K562 (cell line): Measurements from ENCODE around the gene CAGE1. TPM values are rescaled to one million over a fixed set of nuclear protein-coding genes. Genes with fewer than 3 reads are reported as not detected.

ENCODE experiments used
- BMI1 ChIP-seq: fragments of 150-350 bp; IDR thresholded peaks from 2 replicates; pipeline ENCODE4 v1.6.1; 2014; ENCODE audit warnings: low read length
- HDAC2 ChIP-seq: fragments of 450-650 bp; IDR thresholded peaks from 2 replicates; pipeline ENCODE4 v1.6.1; 2016; ENCODE audit warnings: mild to moderate bottlenecking
- HDAC3 ChIP-seq: fragments of 450-650 bp; IDR thresholded peaks from 2 replicates; pipeline ENCODE4 v1.6.1; 2018; ENCODE audit warnings: borderline replicate concordance, mild to moderate bottlenecking, moderate library complexity; ENCODE audit not compliant: partially characterized antibody
- HDAC8 ChIP-seq: fragments of 450-650 bp; IDR thresholded peaks from 2 replicates; pipeline ENCODE4 v1.6.1; 2016; ENCODE audit warnings: mild to moderate bottlenecking, missing genetic modification characterization, moderate library complexity, missing compliant biosample characterization
- POLR3A ChIP-seq: IDR thresholded peaks from 2 replicates; pipeline ENCODE4 v1.6.1; 2011; ENCODE audit warnings: borderline replicate concordance, mild to moderate bottlenecking, moderate library complexity; ENCODE audit not compliant: insufficient read length, insufficient read depth; ENCODE audit errors: extremely low read depth
- RBM17 ChIP-seq: fragments of 200-400 bp; formaldehyde crosslinking; IDR thresholded peaks from 2 replicates; pipeline ENCODE4 v1.6.1; 2017; ENCODE audit warnings: low read depth, mild to moderate bottlenecking, low read length, borderline replicate concordance
- RBM22 ChIP-seq: fragments of 200-400 bp; formaldehyde crosslinking; IDR thresholded peaks from 2 replicates; pipeline ENCODE4 v1.6.1; 2018; ENCODE audit warnings: low read length, low read depth; ENCODE audit not compliant: poor library complexity, severe bottlenecking
- ZNF143 ChIP-seq: sonication (generic); formaldehyde crosslinking; IDR thresholded peaks from 2 replicates; pipeline ENCODE4 v1.9.0; 2022; ENCODE audit warnings: mild to moderate bottlenecking, missing genetic modification reagents
- ZNF584 ChIP-seq: fragments of 200-800 bp; sonication (Bioruptor generic); IDR thresholded peaks from 2 replicates; pipeline ENCODE4 v1.6.1; 2016; ENCODE audit warnings: low read depth, mild to moderate bottlenecking, missing genetic modification characterization, missing compliant biosample characterization
- polyA plus RNA-seq, 8 experiments: library from polyadenylated mRNA; depleted of rRNA in 4 of 8; stranded (reverse) in 5 of 8; unstranded in 3 of 8; fragments of >200 nt; fragmentation: Nextera tagmentation in 2 of 8; fragmentation: Illumina TruSeq in 1 of 8; extraction: Ambion mirVana in 2 of 8; extraction: Trizol in 1 of 8; gene quantifications; 2 replicates each; pipeline versions ENCODE4 v1.2.1 to v1.2.3, GENCODE V29; 2011 to 2014; ENCODE audit warnings: inconsistent platforms in 1 of 8, missing spikeins in 1 of 8
- total RNA-seq, 7 experiments: library from RNA; depleted of rRNA in 6 of 7; stranded (reverse); fragments of >200 nt in 6 of 7; fragmentation: Illumina TruSeq in 2 of 7; extraction: Trizol in 2 of 7; gene quantifications; 2 replicates each; pipeline versions ENCODE4 v1.2.1 to v1.2.3, GENCODE V29; 2011 to 2021; ENCODE audit warnings: low replicate concordance in 1 of 7
- TF ChIP-seq, protein P1 (sequence below): fragments of 250-450 bp; sonication (Bioruptor Pico); IDR thresholded peaks from 2 replicates; pipeline ENCODE4 v1.5.0; 2021
- TF ChIP-seq, protein P2 (sequence below), 2 experiments: fragments of 450-650 bp; conservative IDR thresholded peaks; 2 replicates each; pipeline ENCODE4 v1.6.1; 2017; ENCODE audit warnings: mild to moderate bottlenecking in 2 of 2, moderate library complexity in 2 of 2

Gene CAGE1
- total and polyA plus RNA-seq, 9 of the 15 experiments (the other 6 are each of a cell fraction or from before 2014, with no cell fraction given): 0.13 to 0.33 (median 0.18) TPM; not detected in 4

DNA sequence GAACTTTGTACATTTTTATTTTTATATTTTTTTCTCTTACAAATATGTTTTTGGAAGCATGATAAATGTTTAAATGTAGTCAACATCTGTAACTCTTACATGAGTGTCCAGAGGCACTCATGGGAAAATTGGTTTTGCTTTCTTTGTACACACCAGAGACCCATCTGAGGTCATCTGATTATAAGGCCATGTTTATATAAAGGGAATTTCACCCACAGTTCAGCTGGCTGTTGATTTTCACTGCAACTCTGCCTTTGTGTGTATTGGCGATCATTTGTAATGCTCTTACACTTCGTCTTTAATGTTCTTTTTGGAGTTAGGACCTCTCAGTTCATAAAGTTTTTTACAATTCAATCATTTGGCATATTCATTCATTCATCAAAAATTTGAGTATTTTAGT lies 28.1 kb upstream of the CAGE1 start (continued):
- TF ChIP-seq ZNF584 (no peak), HDAC8 (tag) (no peak), HDAC3 (no peak), RBM17 (no peak), ZNF143 (CRISPR knock-in tag) (no peak), HDAC2 (no peak), RBM22 (no peak), BMI1 (no peak), POLR3A (no peak)
- TF ChIP-seq, protein P1, sequence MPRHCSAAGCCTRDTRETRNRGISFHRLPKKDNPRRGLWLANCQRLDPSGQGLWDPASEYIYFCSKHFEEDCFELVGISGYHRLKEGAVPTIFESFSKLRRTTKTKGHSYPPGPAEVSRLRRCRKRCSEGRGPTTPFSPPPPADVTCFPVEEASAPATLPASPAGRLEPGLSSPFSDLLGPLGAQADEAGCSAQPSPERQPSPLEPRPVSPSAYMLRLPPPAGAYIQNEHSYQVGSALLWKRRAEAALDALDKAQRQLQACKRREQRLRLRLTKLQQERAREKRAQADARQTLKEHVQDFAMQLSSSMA (CRISPR knock-in tag): no peak
- TF ChIP-seq, protein P2, sequence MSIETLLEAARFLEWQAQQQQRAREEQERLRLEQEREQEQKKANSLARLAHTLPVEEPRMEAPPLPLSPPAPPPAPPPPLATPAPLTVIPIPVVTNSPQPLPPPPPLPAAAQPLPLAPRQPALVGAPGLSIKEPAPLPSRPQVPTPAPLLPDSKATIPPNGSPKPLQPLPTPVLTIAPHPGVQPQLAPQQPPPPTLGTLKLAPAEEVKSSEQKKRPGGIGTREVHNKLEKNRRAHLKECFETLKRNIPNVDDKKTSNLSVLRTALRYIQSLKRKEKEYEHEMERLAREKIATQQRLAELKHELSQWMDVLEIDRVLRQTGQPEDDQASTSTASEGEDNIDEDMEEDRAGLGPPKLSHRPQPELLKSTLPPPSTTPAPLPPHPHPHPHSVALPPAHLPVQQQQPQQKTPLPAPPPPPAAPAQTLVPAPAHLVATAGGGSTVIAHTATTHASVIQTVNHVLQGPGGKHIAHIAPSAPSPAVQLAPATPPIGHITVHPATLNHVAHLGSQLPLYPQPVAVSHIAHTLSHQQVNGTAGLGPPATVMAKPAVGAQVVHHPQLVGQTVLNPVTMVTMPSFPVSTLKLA (conservative IDR thresholded peaks at IDR 0.05): no peak
